HEK293 (cell line): Measurements from ENCODE around the gene LRP1.

Experiments used
- CTCF ChIA-PET: fragments of 350-600 bp; formaldehyde crosslinking; extraction: SDS; loops from one replicate; lab custom pipeline; 2021; ENCODE audit warnings: antibody characterized with exemption; lab: Yijun Ruan, JAX
- POLR2A ChIA-PET: fragments of 300-600 bp; formaldehyde crosslinking; extraction: SDS; loops from one replicate; lab custom pipeline; 2020; ENCODE audit warnings: antibody characterized with exemption, inconsistent platforms; lab: Yijun Ruan, JAX
- H3K27ac ChIP-seq: fragments of 200-500 bp; sonication (Bioruptor generic); 2 replicates; pipeline ENCODE4 v1.5.1; 2014; ENCODE audit warnings: low read depth, low read length, control low read depth, inconsistent platforms; ENCODE audit errors: extremely low read depth
- H3K36me3 ChIP-seq, 2 experiments: fragments of 200-500 bp in 1 of 2; sonication (Bioruptor generic) in 1 of 2; 1 replicate in 1 of 2; 2 replicates in 1 of 2; pipeline ENCODE4 v1.5.1; 2014 to 2017; ENCODE audit warnings: inconsistent platforms in 2 of 2, low read length in 2 of 2; ENCODE audit not compliant: control insufficient read depth in 2 of 2, insufficient read depth in 1 of 2
- H3K4me1 ChIP-seq: fragments of 200-500 bp; sonication (Bioruptor generic); 2 replicates; pipeline ENCODE4 v1.5.1; 2014; ENCODE audit warnings: mild to moderate bottlenecking, low read length, inconsistent platforms; ENCODE audit not compliant: control insufficient read depth, insufficient read depth
- H3K4me3 ChIP-seq: 2 replicates; pipeline ENCODE4 v1.5.1; 2011; ENCODE audit warnings: low read depth, mild to moderate bottlenecking, control low read depth, low read length, moderate library complexity
- H3K9me3 ChIP-seq: fragments of 200-500 bp; sonication (Bioruptor generic); 2 replicates; pipeline ENCODE4 v1.5.1; 2014; ENCODE audit warnings: low read depth, low read length, inconsistent platforms; ENCODE audit not compliant: control insufficient read depth, insufficient read depth
- EGR2 ChIP-seq: fragments of 450-650 bp; formaldehyde crosslinking; IDR thresholded peaks from 2 replicates; pipeline ENCODE4 v1.5.1; 2016; ENCODE audit warnings: low read depth, missing biosample characterization, missing genetic modification characterization
- GLI4 ChIP-seq: fragments of 450-650 bp; formaldehyde crosslinking; IDR thresholded peaks from 2 replicates; pipeline ENCODE4 v1.5.1; 2016; ENCODE audit warnings: missing biosample characterization, missing genetic modification characterization
- KLF16 ChIP-seq: fragments of 450-650 bp; formaldehyde crosslinking; IDR thresholded peaks from 2 replicates; pipeline ENCODE4 v1.5.1; 2017; ENCODE audit warnings: missing biosample characterization, missing genetic modification characterization
- KLF8 ChIP-seq: fragments of 450-650 bp; formaldehyde crosslinking; IDR thresholded peaks from 2 replicates; pipeline ENCODE4 v1.5.1; 2016; ENCODE audit warnings: missing biosample characterization, missing genetic modification characterization
- SCRT1 ChIP-seq: fragments of 450-650 bp; formaldehyde crosslinking; IDR thresholded peaks from 2 replicates; pipeline ENCODE4 v1.5.1; 2016; ENCODE audit warnings: missing biosample characterization, missing genetic modification characterization, borderline replicate concordance
- SP7 ChIP-seq: fragments of 450-650 bp; formaldehyde crosslinking; IDR thresholded peaks from 2 replicates; pipeline ENCODE4 v1.5.1; 2016; ENCODE audit warnings: missing biosample characterization, missing genetic modification characterization
- ZFHX2 ChIP-seq: fragments of 450-650 bp; formaldehyde crosslinking; conservative IDR thresholded peaks from 2 replicates; pipeline ENCODE4 v1.5.1; 2016; ENCODE audit warnings: missing biosample characterization, missing genetic modification characterization
- ZNF146 ChIP-seq: fragments of 450-650 bp; formaldehyde crosslinking; IDR thresholded peaks from 2 replicates; pipeline ENCODE4 v1.5.1; 2016; ENCODE audit warnings: missing biosample characterization, missing genetic modification characterization
- ZNF510 ChIP-seq: fragments of 450-650 bp; formaldehyde crosslinking; IDR thresholded peaks from 2 replicates; pipeline ENCODE4 v1.5.1; 2018; ENCODE audit warnings: mild to moderate bottlenecking, missing genetic modification characterization, missing biosample characterization; ENCODE audit not compliant: insufficient replicate concordance
- ZNF521 ChIP-seq: fragments of 450-650 bp; formaldehyde crosslinking; IDR thresholded peaks from 2 replicates; pipeline ENCODE4 v1.5.1; 2017; ENCODE audit warnings: missing biosample characterization, mild to moderate bottlenecking, missing genetic modification characterization
- ZNF585B ChIP-seq: fragments of 450-650 bp; formaldehyde crosslinking; IDR thresholded peaks from 2 replicates; pipeline ENCODE4 v1.5.1; 2016; ENCODE audit warnings: missing biosample characterization, missing genetic modification characterization
- ZNF629 ChIP-seq: fragments of 450-650 bp; formaldehyde crosslinking; IDR thresholded peaks from 2 replicates; pipeline ENCODE4 v1.5.1; 2017; ENCODE audit warnings: missing biosample characterization, missing genetic modification characterization
- ZNF660 ChIP-seq: fragments of 450-650 bp; IDR thresholded peaks from 2 replicates; pipeline ENCODE4 v1.5.1; 2018; ENCODE audit warnings: missing biosample characterization, mild to moderate bottlenecking, missing genetic modification characterization
- ZNF747 ChIP-seq: fragments of 450-650 bp; formaldehyde crosslinking; IDR thresholded peaks from 2 replicates; pipeline ENCODE4 v1.5.1; 2016; ENCODE audit warnings: missing biosample characterization, missing genetic modification characterization
- ZNF792 ChIP-seq: fragments of 450-650 bp; formaldehyde crosslinking; IDR thresholded peaks from 2 replicates; pipeline ENCODE4 v1.5.1; 2016; ENCODE audit warnings: missing biosample characterization, missing genetic modification characterization
- TF ChIP-seq, protein P1 (sequence below): fragments of 450-650 bp; formaldehyde crosslinking; conservative IDR thresholded peaks from 2 replicates; pipeline ENCODE4 v1.5.1; 2016; ENCODE audit warnings: low read depth, missing biosample characterization, missing genetic modification characterization
- TF ChIP-seq, protein P2 (sequence below): fragments of 450-650 bp; formaldehyde crosslinking; IDR thresholded peaks from 2 replicates; pipeline ENCODE4 v1.5.1; 2016; ENCODE audit warnings: missing biosample characterization, missing genetic modification characterization
- TF ChIP-seq, protein P3 (sequence below): fragments of 450-650 bp; formaldehyde crosslinking; IDR thresholded peaks from 2 replicates; pipeline ENCODE4 v1.5.1; 2016; ENCODE audit warnings: missing biosample characterization, missing genetic modification characterization, borderline replicate concordance
- TF ChIP-seq, protein P4 (sequence below): fragments of 450-650 bp; formaldehyde crosslinking; IDR thresholded peaks from 2 replicates; pipeline ENCODE4; 2016; ENCODE audit warnings: missing biosample characterization, missing genetic modification characterization
- TF ChIP-seq, protein P5 (sequence below): fragments of 450-650 bp; formaldehyde crosslinking; IDR thresholded peaks from 2 replicates; pipeline ENCODE4 v1.5.1; 2016; ENCODE audit warnings: missing biosample characterization, missing genetic modification characterization, borderline replicate concordance

Gene LRP1

DNA sequence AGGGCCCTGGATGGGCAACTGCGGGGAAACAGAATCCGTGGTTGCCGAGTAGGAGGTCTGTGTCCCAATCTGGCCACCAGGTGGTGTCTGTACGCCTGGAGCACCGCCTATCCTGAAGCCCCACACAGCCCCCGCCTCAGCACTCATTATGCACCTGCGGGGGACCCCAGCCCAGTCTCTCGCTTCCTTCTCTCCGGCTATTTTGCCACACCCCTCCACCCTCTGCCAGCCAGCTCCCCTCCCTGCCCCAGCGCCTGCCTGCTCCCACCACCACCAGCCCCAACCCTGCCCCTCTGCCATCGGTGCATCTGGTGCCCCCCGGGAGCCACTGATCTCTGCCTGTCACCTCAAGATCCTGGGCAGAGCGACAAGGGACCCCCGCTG, 86.1 kb downstream of the LRP1 start (continued):
- TF ChIP-seq ZFHX2 (tag by site-specific recombination) (peak; percentile 65), ZNF585B (tag by site-specific recombination) (no peak), KLF16 (no peak), KLF8 (tag by site-specific recombination) (peak; percentile 38; the same call in 1 of the 2 replicates), SP7 (tag by site-specific recombination) (peak; percentile 27; the same call in 1 of the 2 replicates), ZNF660 (tag by site-specific recombination) (no peak), GLI4 (no peak), ZNF521 (tag by site-specific recombination) (0 out of 2 replicates have a peak, but pooled peaks have one; percentile 33)

DNA sequence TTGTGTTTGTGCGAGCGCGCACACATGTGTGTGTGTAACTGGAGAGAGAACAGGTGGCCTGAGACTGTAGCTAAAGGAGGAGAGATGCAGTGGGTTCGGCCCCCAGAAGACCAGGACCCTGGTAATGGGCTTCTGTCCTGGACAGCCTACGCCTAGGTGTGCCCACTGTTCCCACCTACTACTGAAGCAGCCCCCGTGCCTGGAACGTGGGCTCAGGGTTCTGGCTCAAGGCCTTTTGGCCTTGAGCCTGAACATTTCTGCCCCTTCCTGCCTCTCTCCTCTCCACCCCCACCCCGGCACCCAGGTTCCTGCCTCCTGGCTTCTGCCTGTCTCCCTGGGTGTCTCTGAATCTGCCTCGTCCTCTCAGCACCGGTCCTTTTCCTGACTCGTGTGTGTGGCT, 86.8 kb downstream of the LRP1 start:
- POLR2A ChIA-PET, result interaction anchor here (2.2 to 4.8 kb wide), 3 partner anchors 15 to 23 kb away, joined by 14 to 44 read pairs (median 17); partner anchors contain the start of gene SHMT2

DNA sequence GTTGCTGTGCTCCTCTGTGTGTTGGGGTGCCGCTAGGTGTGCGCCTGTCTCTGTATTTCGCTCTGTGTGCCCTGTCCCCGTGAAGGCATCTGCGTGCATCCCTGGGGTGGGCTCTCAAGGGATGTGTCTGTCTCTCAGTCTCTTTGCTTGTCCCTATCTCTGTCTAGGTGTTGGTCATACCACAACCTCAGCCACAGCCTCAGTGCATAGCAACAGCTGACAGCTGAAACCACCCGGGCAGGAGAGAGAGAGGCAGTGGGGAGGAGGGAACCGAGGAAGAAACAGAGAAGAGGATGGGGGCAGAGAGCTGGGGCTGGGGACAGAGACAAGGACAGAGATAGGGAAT, 87.4 kb downstream of the LRP1 start:
- Histone ChIP-seq H3K4me1 (peaks cover 5% of the 10 kb centered on the region), H3K27ac (no peak overlapping the region), H3K36me3 (peaks cover 0 to 24% of the 10 kb centered on the region in 2 experiments; a peak in 1 of 3 replicates), H3K4me3 (no peak overlapping the region), H3K9me3 (no peaks in the 10 kb centered on the region)
- CTCF ChIA-PET, result interaction anchor here (0.5 to 8.8 kb wide), 3 partner anchors 21 to 735 kb away, joined by 3 to 628 read pairs (median 75); partner anchors contain the start of genes INHBE and SHMT2
- POLR2A ChIA-PET, result interaction anchor here (0.8 to 4.8 kb wide), 3 partner anchors 15 to 26 kb away, joined by 4 to 44 read pairs (median 14); partner anchors contain the start of gene SHMT2
- TF ChIP-seq, protein P1, sequence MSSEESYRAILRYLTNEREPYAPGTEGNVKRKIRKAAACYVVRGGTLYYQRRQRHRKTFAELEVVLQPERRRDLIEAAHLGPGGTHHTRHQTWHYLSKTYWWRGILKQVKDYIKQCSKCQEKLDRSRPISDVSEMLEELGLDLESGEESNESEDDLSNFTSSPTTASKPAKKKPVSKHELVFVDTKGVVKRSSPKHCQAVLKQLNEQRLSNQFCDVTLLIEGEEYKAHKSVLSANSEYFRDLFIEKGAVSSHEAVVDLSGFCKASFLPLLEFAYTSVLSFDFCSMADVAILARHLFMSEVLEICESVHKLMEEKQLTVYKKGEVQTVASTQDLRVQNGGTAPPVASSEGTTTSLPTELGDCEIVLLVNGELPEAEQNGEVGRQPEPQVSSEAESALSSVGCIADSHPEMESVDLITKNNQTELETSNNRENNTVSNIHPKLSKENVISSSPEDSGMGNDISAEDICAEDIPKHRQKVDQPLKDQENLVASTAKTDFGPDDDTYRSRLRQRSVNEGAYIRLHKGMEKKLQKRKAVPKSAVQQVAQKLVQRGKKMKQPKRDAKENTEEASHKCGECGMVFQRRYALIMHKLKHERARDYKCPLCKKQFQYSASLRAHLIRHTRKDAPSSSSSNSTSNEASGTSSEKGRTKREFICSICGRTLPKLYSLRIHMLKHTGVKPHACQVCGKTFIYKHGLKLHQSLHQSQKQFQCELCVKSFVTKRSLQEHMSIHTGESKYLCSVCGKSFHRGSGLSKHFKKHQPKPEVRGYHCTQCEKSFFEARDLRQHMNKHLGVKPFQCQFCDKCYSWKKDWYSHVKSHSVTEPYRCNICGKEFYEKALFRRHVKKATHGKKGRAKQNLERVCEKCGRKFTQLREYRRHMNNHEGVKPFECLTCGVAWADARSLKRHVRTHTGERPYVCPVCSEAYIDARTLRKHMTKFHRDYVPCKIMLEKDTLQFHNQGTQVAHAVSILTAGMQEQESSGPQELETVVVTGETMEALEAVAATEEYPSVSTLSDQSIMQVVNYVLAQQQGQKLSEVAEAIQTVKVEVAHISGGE (tag by site-specific recombination), result no peak
- TF ChIP-seq SCRT1 (tag by site-specific recombination) (peak; percentile 54), ZNF747 (tag by site-specific recombination) (no peak)
- TF ChIP-seq, protein P2, sequence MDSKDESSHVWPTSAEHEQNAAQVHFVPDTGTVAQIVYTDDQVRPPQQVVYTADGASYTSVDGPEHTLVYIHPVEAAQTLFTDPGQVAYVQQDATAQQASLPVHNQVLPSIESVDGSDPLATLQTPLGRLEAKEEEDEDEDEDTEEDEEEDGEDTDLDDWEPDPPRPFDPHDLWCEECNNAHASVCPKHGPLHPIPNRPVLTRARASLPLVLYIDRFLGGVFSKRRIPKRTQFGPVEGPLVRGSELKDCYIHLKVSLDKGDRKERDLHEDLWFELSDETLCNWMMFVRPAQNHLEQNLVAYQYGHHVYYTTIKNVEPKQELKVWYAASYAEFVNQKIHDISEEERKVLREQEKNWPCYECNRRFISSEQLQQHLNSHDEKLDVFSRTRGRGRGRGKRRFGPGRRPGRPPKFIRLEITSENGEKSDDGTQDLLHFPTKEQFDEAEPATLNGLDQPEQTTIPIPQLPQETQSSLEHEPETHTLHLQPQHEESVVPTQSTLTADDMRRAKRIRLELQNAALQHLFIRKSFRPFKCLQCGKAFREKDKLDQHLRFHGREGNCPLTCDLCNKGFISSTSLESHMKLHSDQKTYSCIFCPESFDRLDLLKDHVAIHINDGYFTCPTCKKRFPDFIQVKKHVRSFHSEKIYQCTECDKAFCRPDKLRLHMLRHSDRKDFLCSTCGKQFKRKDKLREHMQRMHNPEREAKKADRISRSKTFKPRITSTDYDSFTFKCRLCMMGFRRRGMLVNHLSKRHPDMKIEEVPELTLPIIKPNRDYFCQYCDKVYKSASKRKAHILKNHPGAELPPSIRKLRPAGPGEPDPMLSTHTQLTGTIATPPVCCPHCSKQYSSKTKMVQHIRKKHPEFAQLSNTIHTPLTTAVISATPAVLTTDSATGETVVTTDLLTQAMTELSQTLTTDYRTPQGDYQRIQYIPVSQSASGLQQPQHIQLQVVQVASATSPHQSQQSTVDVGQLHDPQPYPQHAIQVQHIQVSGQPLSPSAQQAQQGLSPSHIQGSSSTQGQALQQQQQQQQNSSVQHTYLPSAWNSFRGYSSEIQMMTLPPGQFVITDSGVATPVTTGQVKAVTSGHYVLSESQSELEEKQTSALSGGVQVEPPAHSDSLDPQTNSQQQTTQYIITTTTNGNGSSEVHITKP (tag by site-specific recombination), result peak; percentile 65

More for the DNA sequence above, 86.8 kb downstream of the LRP1 start:
- Histone ChIP-seq H3K4me1 (peaks cover 5% of the 10 kb centered on the region), H3K36me3 (peaks cover 0 to 28% of the 10 kb centered on the region in 2 experiments; a peak in 1 of 3 replicates), H3K9me3 (no peaks in the 10 kb centered on the region), H3K4me3 (no peak overlapping the region), H3K27ac (no peak overlapping the region)
- TF ChIP-seq ZNF629 (tag by site-specific recombination) (no peak), ZNF510 (tag by site-specific recombination) (no peak), ZNF146 (tag by site-specific recombination) (no peak), ZNF792 (tag by site-specific recombination) (no peak), ZFHX2 (tag by site-specific recombination) (peak; percentile 68), EGR2 (peak; percentile 58; the same call in 1 of the 2 replicates)
- TF ChIP-seq, protein P3, sequence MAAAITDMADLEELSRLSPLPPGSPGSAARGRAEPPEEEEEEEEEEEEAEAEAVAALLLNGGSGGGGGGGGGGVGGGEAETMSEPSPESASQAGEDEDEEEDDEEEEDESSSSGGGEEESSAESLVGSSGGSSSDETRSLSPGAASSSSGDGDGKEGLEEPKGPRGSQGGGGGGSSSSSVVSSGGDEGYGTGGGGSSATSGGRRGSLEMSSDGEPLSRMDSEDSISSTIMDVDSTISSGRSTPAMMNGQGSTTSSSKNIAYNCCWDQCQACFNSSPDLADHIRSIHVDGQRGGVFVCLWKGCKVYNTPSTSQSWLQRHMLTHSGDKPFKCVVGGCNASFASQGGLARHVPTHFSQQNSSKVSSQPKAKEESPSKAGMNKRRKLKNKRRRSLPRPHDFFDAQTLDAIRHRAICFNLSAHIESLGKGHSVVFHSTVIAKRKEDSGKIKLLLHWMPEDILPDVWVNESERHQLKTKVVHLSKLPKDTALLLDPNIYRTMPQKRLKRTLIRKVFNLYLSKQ (tag by site-specific recombination), result no peak
- TF ChIP-seq, protein P4, sequence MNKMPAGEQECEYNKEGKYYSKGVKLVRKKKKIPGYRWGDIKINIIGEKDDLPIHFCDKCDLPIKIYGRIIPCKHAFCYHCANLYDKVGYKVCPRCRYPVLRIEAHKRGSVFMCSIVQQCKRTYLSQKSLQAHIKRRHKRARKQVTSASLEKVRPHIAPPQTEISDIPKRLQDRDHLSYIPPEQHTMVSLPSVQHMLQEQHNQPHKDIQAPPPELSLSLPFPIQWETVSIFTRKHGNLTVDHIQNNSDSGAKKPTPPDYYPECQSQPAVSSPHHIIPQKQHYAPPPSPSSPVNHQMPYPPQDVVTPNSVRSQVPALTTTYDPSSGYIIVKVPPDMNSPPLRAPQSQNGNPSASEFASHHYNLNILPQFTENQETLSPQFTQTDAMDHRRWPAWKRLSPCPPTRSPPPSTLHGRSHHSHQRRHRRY (tag by site-specific recombination), result no peak
- TF ChIP-seq, protein P5, sequence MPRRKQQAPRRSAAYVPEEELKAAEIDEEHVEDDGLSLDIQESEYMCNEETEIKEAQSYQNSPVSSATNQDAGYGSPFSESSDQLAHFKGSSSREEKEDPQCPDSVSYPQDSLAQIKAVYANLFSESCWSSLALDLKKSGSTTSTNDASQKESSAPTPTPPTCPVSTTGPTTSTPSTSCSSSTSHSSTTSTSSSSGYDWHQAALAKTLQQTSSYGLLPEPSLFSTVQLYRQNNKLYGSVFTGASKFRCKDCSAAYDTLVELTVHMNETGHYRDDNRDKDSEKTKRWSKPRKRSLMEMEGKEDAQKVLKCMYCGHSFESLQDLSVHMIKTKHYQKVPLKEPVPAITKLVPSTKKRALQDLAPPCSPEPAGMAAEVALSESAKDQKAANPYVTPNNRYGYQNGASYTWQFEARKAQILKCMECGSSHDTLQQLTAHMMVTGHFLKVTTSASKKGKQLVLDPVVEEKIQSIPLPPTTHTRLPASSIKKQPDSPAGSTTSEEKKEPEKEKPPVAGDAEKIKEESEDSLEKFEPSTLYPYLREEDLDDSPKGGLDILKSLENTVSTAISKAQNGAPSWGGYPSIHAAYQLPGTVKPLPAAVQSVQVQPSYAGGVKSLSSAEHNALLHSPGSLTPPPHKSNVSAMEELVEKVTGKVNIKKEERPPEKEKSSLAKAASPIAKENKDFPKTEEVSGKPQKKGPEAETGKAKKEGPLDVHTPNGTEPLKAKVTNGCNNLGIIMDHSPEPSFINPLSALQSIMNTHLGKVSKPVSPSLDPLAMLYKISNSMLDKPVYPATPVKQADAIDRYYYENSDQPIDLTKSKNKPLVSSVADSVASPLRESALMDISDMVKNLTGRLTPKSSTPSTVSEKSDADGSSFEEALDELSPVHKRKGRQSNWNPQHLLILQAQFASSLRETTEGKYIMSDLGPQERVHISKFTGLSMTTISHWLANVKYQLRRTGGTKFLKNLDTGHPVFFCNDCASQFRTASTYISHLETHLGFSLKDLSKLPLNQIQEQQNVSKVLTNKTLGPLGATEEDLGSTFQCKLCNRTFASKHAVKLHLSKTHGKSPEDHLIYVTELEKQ (tag by site-specific recombination), result no peak
- TF ChIP-seq, all 188 proteins: peak for 2
- CTCF ChIA-PET, result interaction anchor here (0.6 to 8.8 kb wide), 9 partner anchors 9 to 263 kb away, joined by 4 to 628 read pairs (median 9); partner anchors contain the start of genes GLI1, INHBE, SHMT2 and STAC3
